GM18505 (cell line): ENCODE results near the gene PDK2.

ENCODE experiments used
- ATAC-seq: cut with Tn5 transposase; IDR thresholded peaks from one replicate; pipeline ENCODE4 v1.9.1; 2021; ENCODE audit not compliant: unreplicated experiment
- POLR2A ChIP-seq: IDR thresholded peaks from 4 replicates; pipeline ENCODE4 v1.6.1; 2011; ENCODE audit warnings: borderline replicate concordance; ENCODE audit not compliant: insufficient read depth, insufficient read length; ENCODE audit errors: extremely low read depth

PDK2 gene

GRCh38 chr17:50139950-50140885 is 45.1 kb downstream of the PDK2 start:
- ATAC-seq = no peak
- no peak for TF ChIP-seq POLR2A

GRCh38 chr17:50141026-50141744 is 46.0 kb downstream of the PDK2 start:
- no peak for TF ChIP-seq POLR2A
- ATAC-seq = no peak

GRCh38 chr17:50141745-50142110 is 46.6 kb downstream of the PDK2 start:
- no peak for TF ChIP-seq POLR2A
- ATAC-seq = no peak

GRCh38 chr17:50143461-50144176 is 48.5 kb downstream of the PDK2 start:
- ATAC-seq = no peak

GRCh38 chr17:50144355-50144754 is 49.2 kb downstream of the PDK2 start:
- ATAC-seq = no peak
- TF ChIP-seq POLR2A = peak; percentile 22

More at GRCh38 chr17:50143461-50144176, 48.5 kb downstream of the PDK2 start:
- no peak for TF ChIP-seq POLR2A

GRCh38 chr17:50144845-50145531 is 49.8 kb downstream of the PDK2 start:
- TF ChIP-seq POLR2A = no peak
- ATAC-seq = no peak

- TF ChIP-seq POLR2A = no peak
- no peak for ATAC-seq
These were observed 50.5 kb downstream of the PDK2 start for GRCh38 chr17:50145532-50146229.

- no peak for TF ChIP-seq POLR2A
- no peak for ATAC-seq
These were observed 51.2 kb downstream of the PDK2 start for GRCh38 chr17:50146230-50146926.

- ATAC-seq = no peak
- TF ChIP-seq POLR2A = no peak
These were observed 51.9 kb downstream of the PDK2 start for GRCh38 chr17:50146927-50147665.

- no peak for ATAC-seq
- TF ChIP-seq POLR2A = no peak
These were observed 52.7 kb downstream of the PDK2 start for GRCh38 chr17:50147841-50148225.
